HCT116 (cell line): ENCODE results near the gene SET.

Experiments used
- EZH2phosphoT487 ChIP-seq: fragments of 200-600 bp; IDR thresholded peaks from 2 replicates; pipeline ENCODE4 v1.6.1; 2018; ENCODE audit warnings: antibody characterized with exemption, borderline replicate concordance
- FOSL1 ChIP-seq: IDR thresholded peaks from 2 replicates; pipeline ENCODE4 v1.6.1; 2012; ENCODE audit warnings: low read depth
- JUND ChIP-seq: IDR thresholded peaks from 2 replicates; pipeline ENCODE4 v1.6.1; 2012
- POLR2A ChIP-seq: IDR thresholded peaks from 2 replicates; pipeline ENCODE4 v1.7.0; 2011; ENCODE audit warnings: borderline replicate concordance; ENCODE audit not compliant: insufficient read depth, insufficient read length; ENCODE audit errors: extremely low read depth
- POLR2AphosphoS5 ChIP-seq: IDR thresholded peaks from 2 replicates; pipeline ENCODE4 v1.6.1; 2011; ENCODE audit warnings: mild to moderate bottlenecking, low read depth, low read length, moderate library complexity
- RAD21 ChIP-seq: IDR thresholded peaks from 2 replicates; pipeline ENCODE4 v1.6.1; 2012; ENCODE audit warnings: low read depth, mild to moderate bottlenecking
- YY1 ChIP-seq: IDR thresholded peaks from 2 replicates; pipeline ENCODE4 v1.6.1; 2011; ENCODE audit warnings: low read length, low read depth, moderate library complexity, mild to moderate bottlenecking; ENCODE audit not compliant: insufficient replicate concordance; ENCODE audit errors: extremely low read depth
- TF ChIP-seq, protein P1 (sequence below), 3 experiments: fragments of 200-600 bp in 1 of 3; sonication (generic) in 1 of 3; IDR thresholded peaks in 2 of 3; conservative IDR thresholded peaks in 1 of 3; 2 replicates each; pipeline ENCODE4 v1.5.1; 2012 to 2017; ENCODE audit warnings: low read depth in 2 of 3, low read length in 2 of 3, antibody characterized with exemption in 1 of 3, borderline replicate concordance in 1 of 3, control low read depth in 1 of 3, mild to moderate bottlenecking in 1 of 3, mixed read lengths in 1 of 3, mixed run types in 1 of 3, moderate library complexity in 1 of 3; ENCODE audit not compliant: insufficient read depth in 1 of 3
- TF ChIP-seq, protein P2 (sequence below): IDR thresholded peaks from 2 replicates; pipeline ENCODE4 v1.6.1; 2012; ENCODE audit warnings: low read depth
- TF ChIP-seq, protein P3 (sequence below): IDR thresholded peaks from 2 replicates; pipeline ENCODE4 v1.6.1; 2012

DNA sequence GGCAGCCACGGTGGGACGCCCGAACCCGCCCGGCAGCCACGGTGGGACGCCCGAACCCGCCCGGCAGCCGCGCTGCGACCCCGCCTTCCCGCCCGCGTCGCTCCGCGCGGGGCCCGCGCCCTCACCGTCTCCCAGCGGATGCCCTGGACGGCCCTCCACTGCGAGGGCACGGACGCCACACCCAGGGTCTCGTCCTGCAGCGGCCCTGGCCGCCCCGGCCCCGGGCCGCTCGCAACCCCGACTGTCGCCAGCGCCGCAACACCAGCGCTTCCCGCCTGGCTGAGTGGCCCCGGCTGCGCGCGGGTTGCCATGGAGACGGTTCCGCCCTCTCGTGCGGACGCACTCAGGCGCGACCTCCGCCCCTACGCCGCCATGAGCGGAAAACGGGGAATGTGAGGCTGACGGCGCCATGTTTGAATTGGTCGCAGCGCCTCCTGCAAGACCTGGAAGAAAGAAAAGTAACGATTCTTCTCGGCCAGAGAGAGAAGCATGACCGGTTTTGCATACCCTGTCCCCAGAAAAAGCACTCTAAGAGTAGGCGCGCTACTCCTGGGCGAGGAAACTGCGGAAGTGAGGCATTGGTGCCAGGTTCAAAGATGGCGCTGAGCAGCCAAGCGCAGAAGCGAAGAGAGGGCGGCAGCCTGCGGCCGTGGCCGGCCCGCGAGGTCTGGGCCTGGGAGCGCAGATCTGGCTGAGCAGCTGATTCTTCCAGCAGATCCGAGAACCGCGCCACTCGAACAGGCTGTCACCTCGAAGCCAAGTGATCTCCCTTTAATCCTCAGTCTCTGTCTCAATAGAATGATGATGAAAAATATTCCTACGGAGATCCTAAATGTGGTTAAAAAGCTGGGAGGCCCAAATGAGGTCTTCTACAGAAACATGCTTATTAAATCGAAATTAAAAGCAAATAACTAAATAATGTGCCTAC lies 32.3 kb upstream of the SET start, which contains the start of gene DYNC2I2:
- TF ChIP-seq JUND (no peak), POLR2AphosphoS5 (peak; percentile 80), POLR2A (peak; percentile 70), EZH2phosphoT487 (no peak), RAD21 (no peak), FOSL1 (no peak), YY1 (peak; percentile 98)
- TF ChIP-seq, protein P1, sequence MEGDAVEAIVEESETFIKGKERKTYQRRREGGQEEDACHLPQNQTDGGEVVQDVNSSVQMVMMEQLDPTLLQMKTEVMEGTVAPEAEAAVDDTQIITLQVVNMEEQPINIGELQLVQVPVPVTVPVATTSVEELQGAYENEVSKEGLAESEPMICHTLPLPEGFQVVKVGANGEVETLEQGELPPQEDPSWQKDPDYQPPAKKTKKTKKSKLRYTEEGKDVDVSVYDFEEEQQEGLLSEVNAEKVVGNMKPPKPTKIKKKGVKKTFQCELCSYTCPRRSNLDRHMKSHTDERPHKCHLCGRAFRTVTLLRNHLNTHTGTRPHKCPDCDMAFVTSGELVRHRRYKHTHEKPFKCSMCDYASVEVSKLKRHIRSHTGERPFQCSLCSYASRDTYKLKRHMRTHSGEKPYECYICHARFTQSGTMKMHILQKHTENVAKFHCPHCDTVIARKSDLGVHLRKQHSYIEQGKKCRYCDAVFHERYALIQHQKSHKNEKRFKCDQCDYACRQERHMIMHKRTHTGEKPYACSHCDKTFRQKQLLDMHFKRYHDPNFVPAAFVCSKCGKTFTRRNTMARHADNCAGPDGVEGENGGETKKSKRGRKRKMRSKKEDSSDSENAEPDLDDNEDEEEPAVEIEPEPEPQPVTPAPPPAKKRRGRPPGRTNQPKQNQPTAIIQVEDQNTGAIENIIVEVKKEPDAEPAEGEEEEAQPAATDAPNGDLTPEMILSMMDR (IDR thresholded peaks at IDR 0.05 in 2 of 3, conservative IDR thresholded peaks at IDR 0.05 in 1 of 3; ENCODE audit: borderline replicate concordance in 1 of 3, insufficient read depth in 1 of 3, low read depth in 2 of 3, low read length in 2 of 3), result no peak
- TF ChIP-seq, protein P2, sequence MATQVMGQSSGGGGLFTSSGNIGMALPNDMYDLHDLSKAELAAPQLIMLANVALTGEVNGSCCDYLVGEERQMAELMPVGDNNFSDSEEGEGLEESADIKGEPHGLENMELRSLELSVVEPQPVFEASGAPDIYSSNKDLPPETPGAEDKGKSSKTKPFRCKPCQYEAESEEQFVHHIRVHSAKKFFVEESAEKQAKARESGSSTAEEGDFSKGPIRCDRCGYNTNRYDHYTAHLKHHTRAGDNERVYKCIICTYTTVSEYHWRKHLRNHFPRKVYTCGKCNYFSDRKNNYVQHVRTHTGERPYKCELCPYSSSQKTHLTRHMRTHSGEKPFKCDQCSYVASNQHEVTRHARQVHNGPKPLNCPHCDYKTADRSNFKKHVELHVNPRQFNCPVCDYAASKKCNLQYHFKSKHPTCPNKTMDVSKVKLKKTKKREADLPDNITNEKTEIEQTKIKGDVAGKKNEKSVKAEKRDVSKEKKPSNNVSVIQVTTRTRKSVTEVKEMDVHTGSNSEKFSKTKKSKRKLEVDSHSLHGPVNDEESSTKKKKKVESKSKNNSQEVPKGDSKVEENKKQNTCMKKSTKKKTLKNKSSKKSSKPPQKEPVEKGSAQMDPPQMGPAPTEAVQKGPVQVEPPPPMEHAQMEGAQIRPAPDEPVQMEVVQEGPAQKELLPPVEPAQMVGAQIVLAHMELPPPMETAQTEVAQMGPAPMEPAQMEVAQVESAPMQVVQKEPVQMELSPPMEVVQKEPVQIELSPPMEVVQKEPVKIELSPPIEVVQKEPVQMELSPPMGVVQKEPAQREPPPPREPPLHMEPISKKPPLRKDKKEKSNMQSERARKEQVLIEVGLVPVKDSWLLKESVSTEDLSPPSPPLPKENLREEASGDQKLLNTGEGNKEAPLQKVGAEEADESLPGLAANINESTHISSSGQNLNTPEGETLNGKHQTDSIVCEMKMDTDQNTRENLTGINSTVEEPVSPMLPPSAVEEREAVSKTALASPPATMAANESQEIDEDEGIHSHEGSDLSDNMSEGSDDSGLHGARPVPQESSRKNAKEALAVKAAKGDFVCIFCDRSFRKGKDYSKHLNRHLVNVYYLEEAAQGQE, result no peak
- TF ChIP-seq, protein P3, sequence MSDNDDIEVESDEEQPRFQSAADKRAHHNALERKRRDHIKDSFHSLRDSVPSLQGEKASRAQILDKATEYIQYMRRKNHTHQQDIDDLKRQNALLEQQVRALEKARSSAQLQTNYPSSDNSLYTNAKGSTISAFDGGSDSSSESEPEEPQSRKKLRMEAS, result no peak
